ENCODE measurements around the gene XKR7. TPM values are rescaled to one million over a fixed set of nuclear protein-coding genes. Genes with fewer than 3 reads are reported as not detected.
"Not testable (repeated sequence)": the region's sequence is repeated elsewhere in the genome, so short reads cannot be mapped to it uniquely, and the experiment has no call there.

Gene XKR7
- total RNA-seq, 6 experiments from 2014 or later, result not detected

- Histone ChIP-seq H3K27ac (no peak overlapping the region), H3K9me3 (no peaks in the 10 kb centered on the region), H3K4me3 (no peak overlapping the region), H3K36me3 (no peaks in the 10 kb centered on the region), H3K27me3 (no peaks in the 10 kb centered on the region), H3K4me1 (no peaks in the 10 kb centered on the region)
- intact Hi-C loops (cut with DNase I), result no loop called here
- 82% methylated on average over 2 of the region's 2 CpGs for WGBS (ENCODE audit: insufficient coverage, low coverage, low lambda C conversion rate, missing lambda C conversion rate)
- DNase-seq (no peak), ATAC-seq (no peak)
- no peak for TF ChIP-seq POLR2A (IDR thresholded peaks at IDR 0.05)
- TF ChIP-seq CTCF (IDR thresholded peaks at IDR 0.05), result no peak
Measured at GRCh38 chr20:31926493-31926892, 41.5 kb upstream of the XKR7 start.

- no peak overlapping the region for H3K4me3 ChIP-seq
- no peak overlapping the region for H3K27ac ChIP-seq
- intact Hi-C loops (cut with DNase I), result no loop called here
- ATAC-seq, result no peak
- 52% methylated on average over 7 of the region's 8 CpGs for WGBS (ENCODE audit: insufficient coverage, low coverage, low lambda C conversion rate, missing lambda C conversion rate)
- H3K27me3 ChIP-seq, result no peaks in the 10 kb centered on the region
- no peaks in the 10 kb centered on the region for H3K4me1 ChIP-seq
- no peaks in the 10 kb centered on the region for H3K36me3 ChIP-seq
- H3K9me3 ChIP-seq, result no peaks in the 10 kb centered on the region
- DNase-seq, result no peak
- TF ChIP-seq POLR2A (IDR thresholded peaks at IDR 0.05) (no peak), CTCF (IDR thresholded peaks at IDR 0.05) (no peak)
Measured at GRCh38 chr20:31927627-31928159, 40.3 kb upstream of the XKR7 start.

GRCh38 chr20:31929631-31930030 is 38.3 kb upstream of the XKR7 start:
- H3K27ac ChIP-seq; intact Hi-C loops (cut with DNase I); H3K4me1 ChIP-seq; DNase-seq; H3K27me3 ChIP-seq; H3K4me3 ChIP-seq; H3K9me3 ChIP-seq; H3K36me3 ChIP-seq; ATAC-seq: not testable (repeated sequence)
- WGBS (ENCODE audit: insufficient coverage, low coverage, low lambda C conversion rate, missing lambda C conversion rate), result 79% methylated on average over 4 of the region's 4 CpGs

- Histone ChIP-seq H3K27me3 (no peaks in the 10 kb centered on the region), H3K36me3 (no peaks in the 10 kb centered on the region), H3K9me3 (no peaks in the 10 kb centered on the region), H3K4me1 (no peaks in the 10 kb centered on the region), H3K4me3 (no peak overlapping the region), H3K27ac (no peak overlapping the region)
- no peak for DNase-seq
- TF ChIP-seq CTCF (IDR thresholded peaks at IDR 0.05) (no peak), POLR2A (IDR thresholded peaks at IDR 0.05) (no peak)
- no peak for ATAC-seq
- WGBS (ENCODE audit: insufficient coverage, low coverage, low lambda C conversion rate, missing lambda C conversion rate), result 14% methylated on average over 5 of the region's 5 CpGs
- intact Hi-C loops (cut with DNase I), result no loop called here
Measured at GRCh38 chr20:31930779-31931178, 37.2 kb upstream of the XKR7 start.

GRCh38 chr20:31933698-31934097 is 34.3 kb upstream of the XKR7 start:
- no peak overlapping the region for H3K27ac ChIP-seq
- intact Hi-C loops (cut with DNase I), result no loop called here
- no peak overlapping the region for H3K4me3 ChIP-seq
- H3K9me3 ChIP-seq, result no peaks in the 10 kb centered on the region
- ATAC-seq (no peak), DNase-seq (no peak)
- TF ChIP-seq POLR2A (IDR thresholded peaks at IDR 0.05) (no peak), CTCF (IDR thresholded peaks at IDR 0.05) (no peak)
- no peaks in the 10 kb centered on the region for H3K27me3 ChIP-seq
- no peaks in the 10 kb centered on the region for H3K4me1 ChIP-seq
- no peaks in the 10 kb centered on the region for H3K36me3 ChIP-seq
- 79% methylated on average over 6 of the region's 10 CpGs for WGBS (ENCODE audit: insufficient coverage, low coverage, low lambda C conversion rate, missing lambda C conversion rate)

All from right lobe of liver (tissue), 6 donors.